Measurements from ENCODE around the gene GRIN2A. TPM values are rescaled to one million over a fixed set of nuclear protein-coding genes. Genes with fewer than 3 reads are reported as not detected.

The GRIN2A gene
- total RNA-seq, 1 donor = 3.4 TPM

GRCh38 chr16:9941245-9941644 is 241.0 kb downstream of the GRIN2A start:
- DNase-seq (ENCODE audit: low read depth) = no peak
- no peak for TF ChIP-seq CTCF (IDR thresholded peaks at IDR 0.05; ENCODE audit: insufficient read depth, low read length)
- no peak overlapping the region for H3K4me3 ChIP-seq (ENCODE audit: low read depth, low read length)

GRCh38 chr16:9934723-9935508 is 247.3 kb downstream of the GRIN2A start:
- peak; percentile 13 for DNase-seq (ENCODE audit: low read depth)

GRCh38 chr16:9932919-9933653 is 249.1 kb downstream of the GRIN2A start:
- DNase-seq (ENCODE audit: low read depth) = no peak
- H3K4me3 ChIP-seq (ENCODE audit: low read depth, low read length) = no peak overlapping the region
- TF ChIP-seq CTCF (IDR thresholded peaks at IDR 0.05; ENCODE audit: insufficient read depth, low read length) = no peak

More at GRCh38 chr16:9934723-9935508, 247.3 kb downstream of the GRIN2A start:
- no peak overlapping the region for H3K4me3 ChIP-seq (ENCODE audit: low read depth, low read length)
- TF ChIP-seq CTCF (IDR thresholded peaks at IDR 0.05; ENCODE audit: insufficient read depth, low read length) = no peak

DNA sequence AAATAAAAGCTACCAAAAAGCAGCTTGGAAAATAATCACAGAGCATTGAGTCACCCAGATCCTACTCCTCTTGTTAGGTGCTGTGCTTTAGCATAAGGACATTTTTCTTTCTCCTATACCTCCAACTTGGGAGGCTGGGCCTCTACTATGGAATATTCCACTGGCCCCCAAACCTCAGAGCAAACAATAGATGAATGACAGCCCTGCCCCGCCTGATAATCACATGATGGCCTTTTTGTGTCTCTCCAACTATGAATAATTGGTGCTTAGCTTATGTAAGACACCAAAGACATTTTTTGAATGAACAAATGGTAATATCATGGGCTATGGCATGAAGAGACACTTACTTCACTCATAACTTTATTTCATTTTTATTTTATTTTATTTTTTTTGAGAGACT is 250.2 kb downstream of the GRIN2A start:
- no peak for TF ChIP-seq CTCF (IDR thresholded peaks at IDR 0.05; ENCODE audit: insufficient read depth, low read length)
- no peak overlapping the region for H3K4me3 ChIP-seq (ENCODE audit: low read depth, low read length)
- DNase-seq (ENCODE audit: low read depth) = no peak

GRCh38 chr16:9929836-9930235 is 252.4 kb downstream of the GRIN2A start:
- H3K4me3 ChIP-seq (ENCODE audit: low read depth, low read length) = no peak overlapping the region
- no peak for DNase-seq (ENCODE audit: low read depth)
- no peak for TF ChIP-seq CTCF (IDR thresholded peaks at IDR 0.05; ENCODE audit: insufficient read depth, low read length)

- TF ChIP-seq CTCF (IDR thresholded peaks at IDR 0.05; ENCODE audit: insufficient read depth, low read length) = no peak
- no peak for DNase-seq (ENCODE audit: low read depth)
- H3K4me3 ChIP-seq (ENCODE audit: low read depth, low read length) = no peak overlapping the region
These were observed 252.9 kb downstream of the GRIN2A start for GRCh38 chr16:9929313-9929712.
